ENCODE measurements around the gene TAL2.

Gene TAL2

DNA sequence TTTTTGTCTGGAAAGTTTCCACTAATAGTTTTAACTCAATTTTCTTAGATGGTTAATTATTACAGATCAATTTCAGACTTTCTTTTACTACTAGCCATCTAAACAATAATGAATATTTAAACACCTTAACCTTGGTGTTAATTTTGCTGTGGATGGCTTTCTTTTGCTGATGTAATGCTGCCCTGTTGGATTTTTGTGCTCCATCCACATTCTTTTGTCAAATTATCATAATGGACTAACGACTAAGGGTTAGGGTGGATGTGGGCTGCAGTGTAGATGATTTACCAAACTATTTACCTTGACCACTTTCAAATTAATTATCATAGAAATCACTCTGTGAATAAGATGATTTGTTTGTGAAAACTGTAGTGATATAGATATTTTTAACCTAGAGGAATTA lies 16.5 kb downstream of the TAL2 start:
- CTCF ChIA-PET, result interaction anchor here (0.8 to 1.0 kb wide), 2 partner anchors 9 to 37 kb away, joined by 3 read pairs; no protein-coding TSS in a partner anchor
- Histone ChIP-seq H3K9me3 (ENCODE audit: control insufficient read depth, insufficient read depth, low read depth, low read length) (no peaks in the 10 kb centered on the region), H3K36me3 (ENCODE audit: control insufficient read depth in 2 of 2, insufficient read depth in 1 of 2, low read length in 2 of 2) (no peaks in the 10 kb centered on the region), H3K4me3 (ENCODE audit: low read depth, low read length) (no peak overlapping the region), H3K4me1 (ENCODE audit: control insufficient read depth, insufficient read depth, low read length) (no peaks in the 10 kb centered on the region), H3K27ac (ENCODE audit: extremely low read depth, low read depth, low read length) (no peak overlapping the region)
- POLR2A ChIA-PET, result no interaction called here
- TF ChIP-seq, protein P1, sequence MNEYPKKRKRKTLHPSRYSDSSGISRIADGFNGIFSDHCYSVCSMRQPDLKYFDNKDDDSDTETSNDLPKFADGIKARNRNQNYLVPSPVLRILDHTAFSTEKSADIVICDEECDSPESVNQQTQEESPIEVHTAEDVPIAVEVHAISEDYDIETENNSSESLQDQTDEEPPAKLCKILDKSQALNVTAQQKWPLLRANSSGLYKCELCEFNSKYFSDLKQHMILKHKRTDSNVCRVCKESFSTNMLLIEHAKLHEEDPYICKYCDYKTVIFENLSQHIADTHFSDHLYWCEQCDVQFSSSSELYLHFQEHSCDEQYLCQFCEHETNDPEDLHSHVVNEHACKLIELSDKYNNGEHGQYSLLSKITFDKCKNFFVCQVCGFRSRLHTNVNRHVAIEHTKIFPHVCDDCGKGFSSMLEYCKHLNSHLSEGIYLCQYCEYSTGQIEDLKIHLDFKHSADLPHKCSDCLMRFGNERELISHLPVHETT (tag by site-specific recombination; IDR thresholded peaks at IDR 0.05), result no peak
- TF ChIP-seq ZBTB7A (tag by site-specific recombination; IDR thresholded peaks at IDR 0.05; ENCODE audit: low read depth) (no peak), RBAK (tag by site-specific recombination; IDR thresholded peaks at IDR 0.05) (no peak), ZNF654 (tag by site-specific recombination; IDR thresholded peaks at IDR 0.05; ENCODE audit: low read depth) (no peak), ZNF843 (tag by site-specific recombination; IDR thresholded peaks at IDR 0.05) (no peak), REPIN1 (tag by site-specific recombination; IDR thresholded peaks at IDR 0.05; ENCODE audit: low read depth) (no peak), IKZF3 (tag by site-specific recombination; IDR thresholded peaks at IDR 0.05) (no peak)

DNA sequence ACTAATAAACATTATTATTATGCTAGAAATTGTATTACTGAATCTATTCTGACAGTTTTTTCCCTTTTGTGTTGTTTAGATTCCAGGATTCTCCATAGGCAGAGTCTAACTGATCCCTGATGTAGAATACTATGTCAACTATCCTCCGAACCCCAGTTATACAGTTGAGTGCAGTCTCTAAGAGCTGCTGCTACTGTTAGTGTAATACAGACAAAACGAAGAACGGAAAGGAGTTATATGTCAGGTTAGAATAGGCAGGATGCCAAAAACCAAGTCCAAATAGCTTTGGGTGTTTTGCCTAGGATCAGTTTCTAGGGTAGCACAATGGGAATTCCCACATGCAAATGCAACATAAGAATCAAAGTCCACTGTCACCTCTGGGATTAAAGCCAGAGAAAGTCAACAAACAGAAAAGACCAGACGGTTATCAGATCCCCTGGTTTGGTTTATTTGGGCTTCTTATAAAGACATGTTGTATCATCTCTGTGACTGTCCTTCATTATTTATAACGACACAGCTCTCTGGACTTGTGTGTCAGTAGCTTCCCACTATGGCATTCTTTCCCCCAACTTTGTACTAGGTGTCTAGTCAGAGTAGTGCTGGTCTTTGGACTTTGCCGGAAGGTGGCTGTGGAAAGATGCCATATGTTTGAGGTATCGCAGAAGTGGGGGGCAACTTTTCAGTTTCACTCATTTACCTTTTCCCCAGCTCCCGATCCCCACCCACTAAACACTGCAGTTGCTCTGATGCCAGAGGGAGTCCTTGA lies 17.2 kb downstream of the TAL2 start:
- H3K4me3 ChIP-seq (ENCODE audit: low read depth, low read length), result no peak overlapping the region
- CTCF ChIA-PET, result interaction anchor here (0.7 to 1.0 kb wide), 2 partner anchors 8 to 52 kb away, joined by 3 read pairs; no protein-coding TSS in a partner anchor
- TF ChIP-seq, protein P2, sequence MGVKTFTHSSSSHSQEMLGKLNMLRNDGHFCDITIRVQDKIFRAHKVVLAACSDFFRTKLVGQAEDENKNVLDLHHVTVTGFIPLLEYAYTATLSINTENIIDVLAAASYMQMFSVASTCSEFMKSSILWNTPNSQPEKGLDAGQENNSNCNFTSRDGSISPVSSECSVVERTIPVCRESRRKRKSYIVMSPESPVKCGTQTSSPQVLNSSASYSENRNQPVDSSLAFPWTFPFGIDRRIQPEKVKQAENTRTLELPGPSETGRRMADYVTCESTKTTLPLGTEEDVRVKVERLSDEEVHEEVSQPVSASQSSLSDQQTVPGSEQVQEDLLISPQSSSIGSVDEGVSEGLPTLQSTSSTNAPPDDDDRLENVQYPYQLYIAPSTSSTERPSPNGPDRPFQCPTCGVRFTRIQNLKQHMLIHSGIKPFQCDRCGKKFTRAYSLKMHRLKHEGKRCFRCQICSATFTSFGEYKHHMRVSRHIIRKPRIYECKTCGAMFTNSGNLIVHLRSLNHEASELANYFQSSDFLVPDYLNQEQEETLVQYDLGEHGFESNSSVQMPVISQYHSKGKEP (tag by site-specific recombination; IDR thresholded peaks at IDR 0.05), result no peak
- TF ChIP-seq BCL11A (tag by site-specific recombination; IDR thresholded peaks at IDR 0.05; ENCODE audit: low read depth) (no peak), ZNF561 (tag by site-specific recombination; IDR thresholded peaks at IDR 0.05; ENCODE audit: borderline replicate concordance) (no peak), ZNF433 (tag by site-specific recombination; IDR thresholded peaks at IDR 0.05; ENCODE audit: low read depth) (no peak), ZFP3 (tag by site-specific recombination; IDR thresholded peaks at IDR 0.05; ENCODE audit: low read depth) (no peak), ZSCAN16 (tag by site-specific recombination; IDR thresholded peaks at IDR 0.05) (no peak), ZNF423 (tag by site-specific recombination; IDR thresholded peaks at IDR 0.05) (no peak), ZNF341 (tag by site-specific recombination; IDR thresholded peaks at IDR 0.05; ENCODE audit: low read depth) (no peak)
- TF ChIP-seq, protein P3, sequence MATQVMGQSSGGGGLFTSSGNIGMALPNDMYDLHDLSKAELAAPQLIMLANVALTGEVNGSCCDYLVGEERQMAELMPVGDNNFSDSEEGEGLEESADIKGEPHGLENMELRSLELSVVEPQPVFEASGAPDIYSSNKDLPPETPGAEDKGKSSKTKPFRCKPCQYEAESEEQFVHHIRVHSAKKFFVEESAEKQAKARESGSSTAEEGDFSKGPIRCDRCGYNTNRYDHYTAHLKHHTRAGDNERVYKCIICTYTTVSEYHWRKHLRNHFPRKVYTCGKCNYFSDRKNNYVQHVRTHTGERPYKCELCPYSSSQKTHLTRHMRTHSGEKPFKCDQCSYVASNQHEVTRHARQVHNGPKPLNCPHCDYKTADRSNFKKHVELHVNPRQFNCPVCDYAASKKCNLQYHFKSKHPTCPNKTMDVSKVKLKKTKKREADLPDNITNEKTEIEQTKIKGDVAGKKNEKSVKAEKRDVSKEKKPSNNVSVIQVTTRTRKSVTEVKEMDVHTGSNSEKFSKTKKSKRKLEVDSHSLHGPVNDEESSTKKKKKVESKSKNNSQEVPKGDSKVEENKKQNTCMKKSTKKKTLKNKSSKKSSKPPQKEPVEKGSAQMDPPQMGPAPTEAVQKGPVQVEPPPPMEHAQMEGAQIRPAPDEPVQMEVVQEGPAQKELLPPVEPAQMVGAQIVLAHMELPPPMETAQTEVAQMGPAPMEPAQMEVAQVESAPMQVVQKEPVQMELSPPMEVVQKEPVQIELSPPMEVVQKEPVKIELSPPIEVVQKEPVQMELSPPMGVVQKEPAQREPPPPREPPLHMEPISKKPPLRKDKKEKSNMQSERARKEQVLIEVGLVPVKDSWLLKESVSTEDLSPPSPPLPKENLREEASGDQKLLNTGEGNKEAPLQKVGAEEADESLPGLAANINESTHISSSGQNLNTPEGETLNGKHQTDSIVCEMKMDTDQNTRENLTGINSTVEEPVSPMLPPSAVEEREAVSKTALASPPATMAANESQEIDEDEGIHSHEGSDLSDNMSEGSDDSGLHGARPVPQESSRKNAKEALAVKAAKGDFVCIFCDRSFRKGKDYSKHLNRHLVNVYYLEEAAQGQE (tag by site-specific recombination; IDR thresholded peaks at IDR 0.05), result no peak
- TF ChIP-seq, protein P4, sequence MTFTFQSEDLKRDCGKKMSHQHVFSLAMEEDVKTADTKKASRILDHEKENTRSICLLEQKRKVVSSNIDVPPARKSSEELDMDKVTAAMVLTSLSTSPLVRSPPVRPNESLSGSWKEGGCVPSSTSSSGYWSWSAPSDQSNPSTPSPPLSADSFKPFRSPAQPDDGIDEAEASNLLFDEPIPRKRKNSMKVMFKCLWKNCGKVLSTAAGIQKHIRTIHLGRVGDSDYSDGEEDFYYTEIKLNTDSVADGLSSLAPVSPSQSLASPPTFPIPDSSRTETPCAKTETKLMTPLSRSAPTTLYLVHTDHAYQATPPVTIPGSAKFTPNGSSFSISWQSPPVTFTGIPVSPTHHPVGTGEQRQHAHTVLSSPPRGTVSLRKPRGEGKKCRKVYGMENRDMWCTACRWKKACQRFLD (tag by site-specific recombination; IDR thresholded peaks at IDR 0.05), result no peak
- POLR2A ChIA-PET, result no interaction called here
- H3K27ac ChIP-seq (ENCODE audit: extremely low read depth, low read depth, low read length), result no peak overlapping the region
- no peaks in the 10 kb centered on the region for H3K4me1 ChIP-seq (ENCODE audit: control insufficient read depth, insufficient read depth, low read length)
- no peaks in the 10 kb centered on the region for H3K36me3 ChIP-seq (ENCODE audit: control insufficient read depth in 2 of 2, insufficient read depth in 1 of 2, low read length in 2 of 2)
- no peaks in the 10 kb centered on the region for H3K9me3 ChIP-seq (ENCODE audit: control insufficient read depth, insufficient read depth, low read depth, low read length)
